ENCODE data around the gene TFE3. TPM values are rescaled to one million over a fixed set of nuclear protein-coding genes. Genes with fewer than 3 reads are reported as not detected.

Gene TFE3
- total and polyA plus RNA-seq, 10 of the 15 experiments (the other 5 are each of a cell fraction or from before 2014, with no cell fraction given): 3.5 to 20.4 (median 11.6) TPM

- BruUV-seq (replicated peaks): no TSS peak
- DNase-seq (ENCODE audit: low read depth, low spot score): no peak
- Histone ChIP-seq H3K9ac (ENCODE audit: control insufficient read depth, insufficient read depth, low read length) (peak overlapping the region; percentile 25; the same call in 1 of the 2 replicates), H3K9me3 (replicated peaks; ENCODE audit: control insufficient read depth, insufficient read depth, low read length) (no peaks in the 10 kb centered on the region), H2AFZ (ENCODE audit: control insufficient read depth, low read depth, low read length) (peak overlapping the region; percentile 2), H3K4me2 (ENCODE audit: control insufficient read depth, insufficient read depth) (peak overlapping the region; percentile 75), H3K4me3 (peak overlapping the region; percentile 11; the same call in 1 of the 2 replicates), H3K27me3 (replicated peaks in 1 of 2; ENCODE audit: control insufficient read depth in 2 of 2, insufficient read depth in 2 of 2, low read length in 1 of 2) (no peaks in the 10 kb centered on the region), H3K36me3 (ENCODE audit: control insufficient read depth in 2 of 2, insufficient read depth in 2 of 2, low read length in 1 of 2) (no peaks in the 10 kb centered on the region), H3K4me1 (ENCODE audit: control insufficient read depth, insufficient read depth, low read length) (no peaks in the 10 kb centered on the region), H4K20me1 (ENCODE audit: control insufficient read depth, insufficient read depth) (no peaks in the 10 kb centered on the region), H3K79me2 (ENCODE audit: control insufficient read depth, insufficient read depth, low read length) (no peaks in the 10 kb centered on the region), H3K27ac (ENCODE audit: control insufficient read depth, insufficient read depth) (no peak overlapping the region)
- FAIRE-seq: no peak
- intact Hi-C loops (cut with micrococcal nuclease; ENCODE audit: unreplicated experiment) (no loop called here), in situ Hi-C loops (cut with MboI) (no loop called here)
- 41% methylated on average over 5 of the region's 5 CpGs for WGBS (ENCODE audit: insufficient coverage, insufficient replicate concordance, low lambda C conversion rate, missing lambda C conversion rate)
- ATAC-seq: no peak
- ChIA-PET SMC1A (ENCODE audit: uncharacterized antibody, unreplicated experiment) (no interaction called here), CTCF (no interaction called here), RAD21 (ENCODE audit: unreplicated experiment) (no interaction called here), POLR2A (no interaction called here)
- no peak for TF ChIP-seq FOXK2 (IDR thresholded peaks at IDR 0.05)
- TF ChIP-seq, protein P1, sequence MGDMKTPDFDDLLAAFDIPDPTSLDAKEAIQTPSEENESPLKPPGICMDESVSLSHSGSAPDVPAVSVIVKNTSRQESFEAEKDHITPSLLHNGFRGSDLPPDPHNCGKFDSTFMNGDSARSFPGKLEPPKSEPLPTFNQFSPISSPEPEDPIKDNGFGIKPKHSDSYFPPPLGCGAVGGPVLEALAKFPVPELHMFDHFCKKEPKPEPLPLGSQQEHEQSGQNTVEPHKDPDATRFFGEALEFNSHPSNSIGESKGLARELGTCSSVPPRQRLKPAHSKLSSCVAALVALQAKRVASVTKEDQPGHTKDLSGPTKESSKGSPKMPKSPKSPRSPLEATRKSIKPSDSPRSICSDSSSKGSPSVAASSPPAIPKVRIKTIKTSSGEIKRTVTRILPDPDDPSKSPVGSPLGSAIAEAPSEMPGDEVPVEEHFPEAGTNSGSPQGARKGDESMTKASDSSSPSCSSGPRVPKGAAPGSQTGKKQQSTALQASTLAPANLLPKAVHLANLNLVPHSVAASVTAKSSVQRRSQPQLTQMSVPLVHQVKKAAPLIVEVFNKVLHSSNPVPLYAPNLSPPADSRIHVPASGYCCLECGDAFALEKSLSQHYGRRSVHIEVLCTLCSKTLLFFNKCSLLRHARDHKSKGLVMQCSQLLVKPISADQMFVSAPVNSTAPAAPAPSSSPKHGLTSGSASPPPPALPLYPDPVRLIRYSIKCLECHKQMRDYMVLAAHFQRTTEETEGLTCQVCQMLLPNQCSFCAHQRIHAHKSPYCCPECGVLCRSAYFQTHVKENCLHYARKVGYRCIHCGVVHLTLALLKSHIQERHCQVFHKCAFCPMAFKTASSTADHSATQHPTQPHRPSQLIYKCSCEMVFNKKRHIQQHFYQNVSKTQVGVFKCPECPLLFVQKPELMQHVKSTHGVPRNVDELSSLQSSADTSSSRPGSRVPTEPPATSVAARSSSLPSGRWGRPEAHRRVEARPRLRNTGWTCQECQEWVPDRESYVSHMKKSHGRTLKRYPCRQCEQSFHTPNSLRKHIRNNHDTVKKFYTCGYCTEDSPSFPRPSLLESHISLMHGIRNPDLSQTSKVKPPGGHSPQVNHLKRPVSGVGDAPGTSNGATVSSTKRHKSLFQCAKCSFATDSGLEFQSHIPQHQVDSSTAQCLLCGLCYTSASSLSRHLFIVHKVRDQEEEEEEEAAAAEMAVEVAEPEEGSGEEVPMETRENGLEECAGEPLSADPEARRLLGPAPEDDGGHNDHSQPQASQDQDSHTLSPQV (IDR thresholded peaks at IDR 0.05): no peak
- peak; percentile 5 for TF ChIP-seq NR2C2 (IDR thresholded peaks at IDR 0.05; ENCODE audit: borderline replicate concordance, control insufficient read depth, insufficient read length, low read depth)
- TF ChIP-seq NR2F1 (conservative IDR thresholded peaks at IDR 0.05): 0 out of 2 replicates have a peak, but pooled peaks have one; percentile 8
- TF ChIP-seq HCFC1 (IDR thresholded peaks at IDR 0.05; ENCODE audit: low read length): no peak
- no peak for TF ChIP-seq RB1 (IDR thresholded peaks at IDR 0.05; ENCODE audit: borderline replicate concordance)
- no peak for TF ChIP-seq CBX3 (IDR thresholded peaks at IDR 0.05; ENCODE audit: borderline replicate concordance, low read depth)
- no peak for TF ChIP-seq RUNX3 (IDR thresholded peaks at IDR 0.05; ENCODE audit: low read length)
- TF ChIP-seq SMC3 (IDR thresholded peaks at IDR 0.05; ENCODE audit: borderline replicate concordance, low read length): no peak
- no peak for TF ChIP-seq NFYA (IDR thresholded peaks at IDR 0.05; ENCODE audit: borderline replicate concordance, low read depth, low read length)
- TF ChIP-seq SREBF2 (IDR thresholded peaks at IDR 0.05; ENCODE audit: low read length): no peak
- no peak for TF ChIP-seq POLR2A (IDR thresholded peaks at IDR 0.05; ENCODE audit: low read depth, low read length)
- TF ChIP-seq ZSCAN29 (IDR thresholded peaks at IDR 0.05): no peak
- TF ChIP-seq TCF12 (IDR thresholded peaks at IDR 0.05; ENCODE audit: low read depth, low read length): no peak
Measured at GRCh38 chrX:49054073-49054762, 11.1 kb upstream of the TFE3 start.

All from GM12878 (cell line).